Measurements from ENCODE around the gene RWDD3.

Gene RWDD3

GRCh38 chr1:95281781-95282517 lies 47.9 kb downstream of the RWDD3 start:
- DNase-seq = no peak

DNA sequence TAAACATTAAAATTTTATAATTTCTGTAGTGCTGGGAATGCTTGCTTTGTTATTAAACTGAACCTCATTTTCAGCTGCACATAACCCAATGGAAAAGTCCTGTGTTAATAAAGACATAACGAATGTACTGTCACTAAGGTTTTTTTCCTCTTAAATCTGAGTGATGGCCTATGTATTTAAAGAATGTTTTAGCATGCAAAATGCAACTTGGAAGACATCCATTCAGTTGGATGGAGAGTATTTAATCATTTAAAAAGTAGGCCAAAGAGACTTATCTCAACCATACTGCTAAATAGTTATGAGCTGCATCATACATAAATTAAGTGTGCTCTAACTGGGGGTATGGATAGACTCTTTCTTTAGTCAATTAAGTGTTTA lies 48.5 kb downstream of the RWDD3 start:
- no peak for DNase-seq

DNA sequence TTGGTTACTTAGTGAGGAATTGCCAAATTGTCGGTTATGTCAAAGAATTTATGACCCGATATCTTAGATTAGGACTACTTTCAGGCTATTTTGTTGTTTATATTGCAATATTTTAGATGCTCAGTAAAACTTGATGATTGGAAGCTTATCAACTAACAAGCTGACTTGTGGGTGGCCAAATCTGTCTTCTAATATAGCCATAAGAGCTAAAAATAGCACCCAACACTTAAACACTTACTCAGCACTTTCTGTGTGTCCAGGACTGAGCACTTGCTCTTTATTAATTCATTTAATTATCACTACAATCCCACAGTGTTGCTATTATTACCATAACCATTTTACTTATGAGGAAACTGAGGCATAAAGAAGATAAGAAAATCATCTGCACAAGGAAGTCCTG lies 50.4 kb downstream of the RWDD3 start:
- no peak for DNase-seq

- no peak for DNase-seq
Measured at GRCh38 chr1:95286479-95286878, 52.5 kb downstream of the RWDD3 start.

- DNase-seq = peak in 1 of 56 donors; percentile 16
Measured at GRCh38 chr1:95287081-95287480, 53.1 kb downstream of the RWDD3 start.

GRCh38 chr1:95287825-95288224 lies 53.8 kb downstream of the RWDD3 start:
- DNase-seq = no peak
